Loucy (cell line): ENCODE data around the gene MMP17.
"Not testable (repeated sequence)": the region's sequence is repeated elsewhere in the genome, so short reads cannot be mapped to it uniquely, and the experiment has no call there.

Experiments used
- H2AFZ ChIP-seq: fragments of 200-600 bp; sonication (generic); 2 replicates; pipeline ENCODE4 v1.6.0; 2016; ENCODE audit warnings: antibody characterized with exemption, mild to moderate bottlenecking, low read length, moderate library complexity
- H3F3A ChIP-seq: fragments of 200-600 bp; 2 replicates; pipeline ENCODE4 v1.6.0; 2016; ENCODE audit warnings: antibody characterized with exemption, low read depth, mild to moderate bottlenecking
- H3K27me3 ChIP-seq: fragments of 200-600 bp; sonication (generic); 2 replicates; pipeline ENCODE4 v1.6.1; 2014; ENCODE audit warnings: low read length, mild to moderate bottlenecking; ENCODE audit not compliant: insufficient read depth, poor library complexity, severe bottlenecking
- H3K36me3 ChIP-seq: fragments of 200-600 bp; sonication (generic); 2 replicates; pipeline ENCODE4 v1.6.1; 2016; ENCODE audit warnings: low read length; ENCODE audit not compliant: insufficient read depth
- H3K4me1 ChIP-seq: fragments of 200-600 bp; sonication (generic); 2 replicates; pipeline ENCODE4 v1.5.1; 2014; ENCODE audit warnings: low read length, mild to moderate bottlenecking; ENCODE audit not compliant: insufficient read depth, poor library complexity, severe bottlenecking
- H3K4me2 ChIP-seq: fragments of 200-600 bp; sonication (generic); 2 replicates; pipeline ENCODE4 v1.6.0; 2014; ENCODE audit warnings: antibody characterized with exemption, low read length, low read depth, mild to moderate bottlenecking; ENCODE audit not compliant: poor library complexity, severe bottlenecking
- H3K4me3 ChIP-seq: fragments of 200-600 bp; sonication (generic); 2 replicates; pipeline ENCODE4 v1.5.1; 2014; ENCODE audit warnings: low read length, mild to moderate bottlenecking, mixed read lengths; ENCODE audit not compliant: poor library complexity, severe bottlenecking
- H3K79me2 ChIP-seq: fragments of 200-600 bp; sonication (generic); 2 replicates; pipeline ENCODE4 v1.6.1; 2014; ENCODE audit warnings: low read length; ENCODE audit not compliant: insufficient read depth
- H3K9ac ChIP-seq: fragments of 200-600 bp; sonication (generic); 2 replicates; pipeline ENCODE4 v1.6.0; 2014; ENCODE audit warnings: mild to moderate bottlenecking, low read depth, low read length, moderate library complexity; ENCODE audit not compliant: poor library complexity, severe bottlenecking
- H3K9me2 ChIP-seq: fragments of 200-600 bp; sonication (generic); replicated peaks from 2 replicates; pipeline ENCODE4 v1.6.1; 2016; ENCODE audit warnings: low read depth, low read length, mixed read lengths
- H3K9me3 ChIP-seq: fragments of 200-600 bp; sonication (generic); 2 replicates; pipeline ENCODE4 v1.6.1; 2014; ENCODE audit warnings: mild to moderate bottlenecking, antibody characterized with exemption, low read length, low read depth; ENCODE audit not compliant: insufficient read depth
- H4K20me1 ChIP-seq: fragments of 200-600 bp; sonication (generic); 2 replicates; pipeline ENCODE4 v1.6.0; 2014; ENCODE audit warnings: antibody characterized with exemption, low read length, mild to moderate bottlenecking; ENCODE audit not compliant: insufficient read depth, poor library complexity, severe bottlenecking
- CTCF ChIP-seq: fragments of 200-600 bp; sonication (generic); conservative IDR thresholded peaks from 2 replicates; pipeline ENCODE4 v1.5.1; 2014; ENCODE audit warnings: mild to moderate bottlenecking, antibody characterized with exemption, low read length
- EZH2phosphoT487 ChIP-seq: fragments of 200-600 bp; IDR thresholded peaks from 2 replicates; pipeline ENCODE4 v1.6.1; 2018; ENCODE audit warnings: antibody characterized with exemption, mild to moderate bottlenecking, moderate library complexity, borderline replicate concordance

MMP17 gene

GRCh38 chr12:131808744-131809371 lies 19.3 kb upstream of the MMP17 start:
- Histone ChIP-seq H3K9ac (no peak overlapping the region), H3K4me1 (peaks cover 5% of the 10 kb centered on the region), H4K20me1 (no peaks in the 10 kb centered on the region), H3K27me3 (no peaks in the 10 kb centered on the region), H3K4me3 (no peak overlapping the region), H2AFZ (no peak overlapping the region), H3K9me3 (peaks cover 8% of the 10 kb centered on the region; the same call in 1 of the 2 replicates), H3K9me2 (no peaks in the 10 kb centered on the region), H3K79me2 (no peaks in the 10 kb centered on the region), H3F3A (no peaks in the 10 kb centered on the region), H3K36me3 (no peaks in the 10 kb centered on the region), H3K4me2 (no peak overlapping the region)
- TF ChIP-seq CTCF (no peak), EZH2phosphoT487 (no peak)

DNA sequence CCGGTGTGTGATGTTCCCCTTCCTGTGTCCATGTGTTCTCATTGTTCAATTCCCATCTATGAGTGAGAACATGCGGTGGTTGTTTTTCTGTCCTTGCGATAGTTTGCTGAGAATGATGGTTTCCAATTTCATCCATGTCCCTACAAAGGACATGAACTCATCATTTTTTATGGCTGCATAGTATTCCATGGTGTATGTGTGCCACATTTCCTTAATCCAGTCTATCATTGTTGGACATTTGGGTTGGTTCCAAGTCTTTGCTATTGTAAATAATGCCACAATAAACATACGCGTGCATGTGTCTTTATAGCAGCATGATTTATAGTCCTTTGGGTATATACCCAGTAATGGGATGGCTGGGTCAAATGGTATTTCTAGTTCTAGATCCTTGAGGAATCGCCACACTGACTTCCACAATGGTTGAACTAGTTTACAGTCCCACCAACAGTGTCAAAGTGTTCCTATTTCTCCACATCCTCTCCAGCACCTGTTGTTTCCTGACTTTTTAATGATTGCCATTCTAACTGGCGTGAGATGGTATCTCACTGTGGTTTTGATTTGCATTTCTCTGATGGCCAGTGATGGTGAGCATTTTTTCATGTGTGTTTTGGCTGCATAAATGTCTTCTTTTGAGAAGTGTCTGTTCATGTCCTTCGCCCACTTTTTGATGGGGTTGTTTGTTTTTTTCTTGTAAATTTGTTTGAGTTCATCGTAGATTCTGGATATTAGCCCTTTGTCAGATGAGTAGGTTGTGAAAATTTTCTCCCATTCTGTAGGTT lies 18.5 kb upstream of the MMP17 start:
- H3K9ac ChIP-seq, H3K9me3 ChIP-seq, H3K36me3 ChIP-seq, H3F3A ChIP-seq, H4K20me1 ChIP-seq, H3K4me2 ChIP-seq, H3K9me2 ChIP-seq, H3K4me3 ChIP-seq, H2AFZ ChIP-seq, H3K79me2 ChIP-seq, H3K4me1 ChIP-seq, H3K27me3 ChIP-seq: not testable (repeated sequence)

DNA sequence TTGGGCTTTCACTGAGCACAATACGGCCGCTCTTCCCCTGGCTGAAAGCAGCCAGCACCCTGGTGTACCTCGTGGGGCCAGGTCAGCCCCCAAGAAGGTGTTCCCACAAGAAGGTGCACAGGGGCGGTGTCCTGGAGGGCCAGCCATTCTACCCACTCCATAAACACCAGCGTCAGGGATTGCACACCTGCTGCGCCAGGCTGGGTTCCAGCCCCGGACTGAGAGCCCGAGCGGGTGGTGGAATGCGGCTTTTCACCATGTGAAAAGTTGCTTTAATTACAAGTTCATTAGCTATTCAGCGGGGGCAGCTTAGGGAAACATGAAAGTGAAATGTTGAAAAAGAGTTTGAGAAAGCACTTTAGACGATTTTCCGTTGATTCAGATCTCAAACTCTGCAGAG lies 17.5 kb upstream of the MMP17 start:
- Histone ChIP-seq H3K9ac (no peak overlapping the region), H3K4me2 (no peak overlapping the region), H3K9me2 (no peaks in the 10 kb centered on the region), H3F3A (no peaks in the 10 kb centered on the region), H2AFZ (no peak overlapping the region), H3K27me3 (no peaks in the 10 kb centered on the region), H3K9me3 (peaks cover 8% of the 10 kb centered on the region; the same call in 1 of the 2 replicates), H3K4me1 (no peaks in the 10 kb centered on the region), H3K36me3 (no peaks in the 10 kb centered on the region), H4K20me1 (no peaks in the 10 kb centered on the region), H3K4me3 (no peak overlapping the region), H3K79me2 (no peaks in the 10 kb centered on the region)
- no peak for TF ChIP-seq CTCF
- TF ChIP-seq EZH2phosphoT487, result no peak
